CD4-positive, alpha-beta T cell treated with Interleukin-4 for 1 hour (primary cell): Measurements from ENCODE around the gene STAT5A.
A peak's percentile ranks its signal among the peaks of the same experiment; 100 is the strongest.
"Not testable (repeated sequence)": the region's sequence is repeated elsewhere in the genome, so short reads cannot be mapped to it uniquely, and the experiment has no call there.

ENCODE experiments used
- DNase-seq, 2 donors: peaks; one replicate each; pipeline ENCODE4 v3.0.0-alpha.2; 2020 to 2022

STAT5A gene

DNA sequence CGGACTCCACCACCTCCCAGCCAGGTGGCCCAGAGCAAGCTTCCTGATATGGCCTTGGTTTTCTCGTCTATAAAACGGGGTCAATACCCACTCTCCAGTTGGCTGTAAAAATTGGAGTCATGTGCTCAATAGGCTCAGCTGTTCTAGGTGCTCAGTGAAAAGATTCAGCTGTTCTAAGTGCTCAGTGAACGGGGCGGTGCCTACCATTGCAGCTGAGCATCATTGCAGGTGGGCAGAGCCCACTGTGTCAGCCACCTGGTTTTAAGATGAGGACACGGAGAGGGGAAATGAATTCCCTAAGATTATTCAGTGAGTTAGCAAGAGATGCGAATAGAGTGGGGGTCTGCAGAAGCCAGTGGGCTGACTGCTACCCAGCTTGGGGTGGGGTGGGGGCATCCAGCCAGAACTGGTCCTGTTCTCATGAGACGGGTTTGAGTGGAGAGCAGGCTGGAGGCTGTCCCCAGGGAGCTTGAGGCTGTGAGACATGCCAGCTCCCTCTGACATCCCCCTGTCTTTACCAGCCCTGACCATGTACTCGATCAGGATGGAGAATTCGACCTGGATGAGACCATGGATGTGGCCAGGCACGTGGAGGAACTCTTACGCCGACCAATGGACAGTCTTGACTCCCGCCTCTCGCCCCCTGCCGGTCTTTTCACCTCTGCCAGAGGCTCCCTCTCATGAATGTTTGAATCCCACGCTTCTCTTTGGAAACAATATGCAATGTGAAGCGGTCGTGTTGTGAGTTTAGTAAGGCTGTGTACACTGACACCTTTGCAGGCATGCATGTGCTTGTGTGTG is 21.9 kb downstream of the STAT5A start:
- no peak for DNase-seq

DNA sequence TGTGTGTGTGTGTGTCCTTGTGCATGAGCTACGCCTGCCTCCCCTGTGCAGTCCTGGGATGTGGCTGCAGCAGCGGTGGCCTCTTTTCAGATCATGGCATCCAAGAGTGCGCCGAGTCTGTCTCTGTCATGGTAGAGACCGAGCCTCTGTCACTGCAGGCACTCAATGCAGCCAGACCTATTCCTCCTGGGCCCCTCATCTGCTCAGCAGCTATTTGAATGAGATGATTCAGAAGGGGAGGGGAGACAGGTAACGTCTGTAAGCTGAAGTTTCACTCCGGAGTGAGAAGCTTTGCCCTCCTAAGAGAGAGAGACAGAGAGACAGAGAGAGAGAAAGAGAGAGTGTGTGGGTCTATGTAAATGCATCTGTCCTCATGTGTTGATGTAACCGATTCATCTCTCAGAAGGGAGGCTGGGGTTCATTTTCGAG is 22.5 kb downstream of the STAT5A start:
- no peak for DNase-seq

DNA sequence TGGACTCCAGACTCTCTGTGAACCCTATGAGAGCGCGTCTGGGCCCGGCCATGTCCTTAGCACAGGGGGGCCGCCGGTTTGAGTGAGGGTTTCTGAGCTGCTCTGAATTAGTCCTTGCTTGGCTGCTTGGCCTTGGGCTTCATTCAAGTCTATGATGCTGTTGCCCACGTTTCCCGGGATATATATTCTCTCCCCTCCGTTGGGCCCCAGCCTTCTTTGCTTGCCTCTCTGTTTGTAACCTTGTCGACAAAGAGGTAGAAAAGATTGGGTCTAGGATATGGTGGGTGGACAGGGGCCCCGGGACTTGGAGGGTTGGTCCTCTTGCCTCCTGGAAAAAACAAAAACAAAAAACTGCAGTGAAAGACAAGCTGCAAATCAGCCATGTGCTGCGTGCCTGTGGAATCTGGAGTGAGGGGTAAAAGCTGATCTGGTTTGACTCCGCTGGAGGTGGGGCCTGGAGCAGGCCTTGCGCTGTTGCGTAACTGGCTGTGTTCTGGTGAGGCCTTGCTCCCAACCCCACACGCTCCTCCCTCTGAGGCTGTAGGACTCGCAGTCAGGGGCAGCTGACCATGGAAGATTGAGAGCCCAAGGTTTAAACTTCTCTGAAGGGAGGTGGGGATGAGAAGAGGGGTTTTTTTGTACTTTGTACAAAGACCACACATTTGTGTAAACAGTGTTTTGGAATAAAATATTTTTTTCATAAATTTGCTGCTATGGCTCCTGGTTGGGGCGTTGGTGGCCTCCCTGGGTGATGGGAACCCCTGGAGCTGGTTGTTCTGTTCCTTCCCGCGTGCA is 23.1 kb downstream of the STAT5A start:
- peak in 1 of 2 donors; percentile 46 for DNase-seq

DNA sequence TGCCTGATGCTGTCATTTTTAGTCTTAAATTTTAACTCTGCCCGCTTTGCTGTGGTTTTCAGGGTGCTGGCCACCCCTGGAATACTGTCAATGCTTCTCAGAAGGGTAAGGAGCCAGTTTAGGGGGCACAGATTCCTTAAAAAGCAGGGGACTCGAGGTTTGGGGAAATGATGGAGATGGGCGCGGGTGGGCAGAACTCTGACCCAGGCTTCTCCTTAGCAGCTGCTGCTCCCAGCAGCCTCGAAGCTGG is 23.7 kb downstream of the STAT5A start:
- no peak for DNase-seq

DNA sequence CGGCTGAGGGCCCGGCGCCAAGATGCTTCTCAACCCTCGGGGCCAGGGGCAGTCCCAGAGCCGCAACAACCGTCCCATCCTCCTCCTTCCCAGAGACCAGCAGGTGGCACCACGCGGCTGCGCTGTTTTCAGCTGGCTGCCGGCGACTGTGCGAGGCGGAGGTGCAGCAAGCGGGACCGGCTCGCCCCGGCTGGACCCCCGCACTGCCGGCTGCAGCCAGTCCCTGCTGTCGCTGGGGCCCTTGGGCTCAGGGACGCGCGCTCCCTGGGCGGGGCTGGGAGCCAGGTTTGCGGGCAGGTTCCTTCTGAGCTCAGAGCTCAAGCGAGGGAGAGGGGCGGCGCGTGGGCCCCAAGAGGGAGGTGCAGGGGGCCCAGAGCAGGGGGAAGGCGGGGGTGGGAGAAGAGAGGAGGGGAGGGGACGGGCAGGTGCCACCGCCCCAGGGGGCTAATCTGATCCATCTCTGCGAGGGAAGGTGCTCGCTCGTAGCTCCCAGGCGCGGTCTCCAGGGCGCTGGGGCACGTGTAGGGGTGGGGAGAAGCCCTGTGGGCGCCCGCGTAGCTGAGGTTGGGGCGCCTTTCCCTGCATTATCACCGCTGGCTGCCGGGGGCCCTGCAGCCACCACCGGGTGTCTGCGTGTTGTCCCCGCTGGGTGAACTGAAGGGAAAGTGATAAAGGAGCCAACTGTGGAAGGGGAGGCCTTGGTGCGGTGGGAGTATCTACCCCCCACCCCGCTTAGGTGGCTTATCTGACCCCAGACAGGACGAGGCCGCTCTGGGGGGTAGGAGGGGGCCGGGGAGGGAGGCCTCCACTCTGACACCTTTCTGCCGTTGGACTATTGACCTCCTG is 24.2 kb downstream of the STAT5A start:
- peak; percentile 77 to 78 for DNase-seq

DNA sequence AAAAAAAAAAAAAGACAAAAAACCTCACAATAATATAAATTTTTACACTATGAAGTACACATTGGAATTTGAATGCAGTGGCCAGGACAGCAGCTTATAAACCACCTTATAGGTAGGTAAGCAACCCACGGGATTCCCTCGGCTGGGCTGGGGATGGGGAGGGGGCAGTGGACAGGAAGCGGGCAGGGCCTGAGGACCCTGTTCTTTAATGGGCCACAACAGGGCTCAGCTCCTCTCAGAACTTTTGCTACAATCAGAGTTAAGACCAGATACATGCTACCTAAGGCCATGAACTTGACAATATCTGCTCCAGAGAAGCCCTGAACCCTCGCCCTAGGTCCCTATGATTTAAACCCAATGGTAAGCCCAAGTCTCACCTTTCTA is 25.1 kb downstream of the STAT5A start:
- no peak for DNase-seq

DNA sequence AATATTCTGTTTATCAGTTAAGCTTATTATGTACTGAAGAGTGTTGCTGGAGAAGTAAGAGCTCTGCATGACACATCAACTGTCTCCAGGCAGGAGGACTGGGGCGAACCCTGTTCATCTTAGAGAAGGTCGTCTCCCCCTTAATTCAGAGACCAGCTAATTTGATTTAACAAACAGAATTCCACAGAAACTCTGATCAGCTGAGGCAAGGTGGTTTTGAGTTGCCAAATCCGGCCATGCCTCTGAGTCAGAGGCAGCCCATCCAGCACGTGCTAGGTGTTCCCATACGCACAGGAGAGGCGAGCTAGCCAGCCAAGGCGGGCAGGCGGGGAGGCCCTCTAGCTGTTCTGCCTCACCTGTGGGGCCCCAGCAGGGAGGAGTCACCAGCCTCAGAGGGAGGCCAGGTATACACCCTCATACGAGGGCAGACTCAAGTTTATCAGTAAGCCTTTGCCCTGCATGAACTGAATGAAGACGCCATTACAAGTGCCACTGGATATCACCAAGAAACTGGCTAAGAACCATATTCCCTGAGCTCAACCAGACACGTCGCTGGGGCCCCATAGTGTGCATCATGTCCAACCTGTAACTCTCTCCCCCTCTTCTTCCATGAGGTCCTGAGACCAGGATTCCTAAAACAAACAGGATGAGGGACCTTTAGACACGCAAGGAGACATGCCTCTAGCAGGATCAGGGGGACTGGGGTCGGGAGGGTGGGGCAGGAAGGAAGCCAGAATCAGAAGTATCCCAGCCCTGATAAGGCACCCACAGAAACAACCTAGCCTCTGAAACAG is 25.7 kb downstream of the STAT5A start:
- peak in 1 of 2 donors; percentile 31 for DNase-seq

DNA sequence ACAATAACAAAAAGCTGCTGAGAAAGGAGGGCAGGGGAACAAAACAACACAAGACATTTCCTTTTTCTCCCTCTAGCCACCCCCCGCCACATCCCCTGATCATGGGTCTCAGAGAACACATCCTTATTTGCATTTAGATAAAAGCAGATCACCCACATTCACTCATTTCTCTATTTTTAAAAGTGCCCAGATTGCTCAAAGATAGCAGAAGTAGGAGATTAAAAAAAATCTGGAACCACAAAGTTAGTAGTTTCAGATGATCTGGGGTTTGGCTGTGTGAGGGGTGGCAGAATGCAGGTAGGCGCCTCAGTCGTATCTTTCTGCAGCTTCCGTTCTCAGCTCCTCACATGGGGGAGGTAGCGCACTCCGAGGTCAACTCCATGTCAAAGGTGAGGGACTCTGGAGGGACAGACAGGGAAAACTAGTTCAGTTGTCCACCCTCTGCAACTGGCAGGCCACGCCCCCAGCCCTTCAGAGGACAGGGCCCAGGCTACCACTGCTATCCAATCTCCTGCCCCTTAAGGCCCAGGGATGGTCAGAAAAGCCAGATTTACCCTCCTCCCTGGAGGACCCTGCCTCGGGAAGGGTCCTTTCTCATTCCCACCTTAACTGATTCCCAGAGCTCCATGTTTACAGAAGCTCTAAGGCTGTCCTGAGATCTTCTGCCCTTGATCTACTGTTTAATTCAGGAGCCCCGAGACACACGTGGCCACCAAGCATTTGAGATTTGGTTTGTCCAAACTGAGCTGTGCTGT is 27.3 kb downstream of the STAT5A start:
- peak; percentile 20 to 41 for DNase-seq

DNA sequence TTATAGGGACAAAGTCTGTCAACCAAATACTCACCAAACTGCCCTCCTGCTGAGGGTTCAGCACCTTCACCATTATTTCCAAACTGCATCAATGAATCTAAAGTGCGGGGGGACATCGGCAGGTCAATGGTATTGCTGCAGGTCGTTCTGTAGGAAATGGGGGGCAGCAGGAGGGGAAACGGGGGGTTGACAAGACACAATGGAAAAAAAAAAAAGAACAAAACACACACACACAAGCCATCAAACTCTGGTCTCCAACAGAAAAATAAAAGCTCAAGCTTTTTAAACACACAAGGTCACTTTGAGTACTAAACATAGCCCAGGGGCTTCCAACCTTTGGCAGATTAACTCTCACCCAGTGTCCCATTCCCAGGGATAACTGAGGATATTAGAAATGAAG is 28.5 kb downstream of the STAT5A start:
- DNase-seq, result no peak

DNA sequence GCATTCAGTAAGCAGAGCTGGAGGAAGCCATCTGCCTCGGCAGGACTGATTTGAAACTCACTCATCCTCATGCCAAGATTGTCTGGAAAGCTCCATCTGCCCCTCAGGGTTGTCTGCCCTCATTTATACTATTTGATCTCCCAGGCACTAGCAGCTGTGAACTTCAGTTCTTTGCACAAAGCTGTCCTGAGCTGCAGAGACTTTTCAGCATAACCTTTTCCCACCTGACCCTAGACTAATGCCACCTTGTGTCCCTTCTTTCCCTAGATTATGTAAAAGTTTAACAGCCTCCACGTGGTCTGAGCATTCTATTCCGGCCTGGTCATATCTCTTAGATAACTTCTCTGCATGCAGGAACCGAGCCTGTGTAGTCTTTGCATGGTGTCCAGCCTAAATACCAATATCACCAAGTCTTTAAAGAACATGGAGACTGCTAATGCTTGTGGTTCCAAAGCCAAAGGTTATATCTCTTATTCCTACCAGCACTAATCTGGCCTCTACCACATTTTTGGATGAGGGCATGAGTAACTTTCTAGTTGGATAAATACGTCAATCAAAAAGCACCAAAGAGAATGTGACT is 29.1 kb downstream of the STAT5A start:
- DNase-seq, result no peak

DNA sequence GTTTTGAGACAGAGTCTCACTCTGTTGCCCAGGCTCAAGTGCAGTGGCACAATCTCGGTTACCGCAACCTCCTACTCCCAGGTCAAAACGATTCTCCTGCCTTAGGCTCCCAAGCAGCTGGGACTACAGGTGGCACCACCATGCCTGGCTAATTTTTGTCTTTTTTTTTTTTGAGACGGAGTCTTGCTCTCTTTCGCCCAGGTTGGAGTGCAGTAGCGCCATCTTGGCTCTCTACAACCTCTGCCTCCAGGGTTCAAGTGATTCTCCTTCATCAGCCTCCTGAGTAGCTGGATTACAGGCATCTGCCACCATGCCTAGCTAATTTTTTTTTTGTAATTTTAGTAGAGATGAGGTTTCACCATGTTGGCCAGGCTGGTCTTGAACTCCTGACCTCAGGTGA is 29.7 kb downstream of the STAT5A start:
- not testable (repeated sequence) for DNase-seq

DNA sequence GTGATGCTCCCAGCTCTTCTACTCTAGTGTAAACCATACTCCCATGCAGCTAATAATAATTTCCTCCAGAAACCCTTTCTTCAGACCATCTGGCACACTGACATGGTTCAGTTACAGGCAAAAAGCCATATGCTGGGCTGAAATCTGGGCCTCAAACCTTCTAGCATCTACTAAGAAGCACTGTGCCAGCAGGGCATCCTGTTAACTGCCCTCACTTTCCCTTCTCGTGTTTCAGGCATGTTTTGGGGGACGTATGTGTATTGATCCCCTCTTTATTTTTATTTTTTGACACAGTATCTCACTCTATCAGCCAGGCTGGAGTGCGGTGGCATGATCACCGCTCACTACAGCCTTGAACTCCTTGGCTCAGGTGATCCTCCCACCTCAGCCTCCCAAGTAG is 33.3 kb downstream of the STAT5A start:
- DNase-seq, result no peak

DNA sequence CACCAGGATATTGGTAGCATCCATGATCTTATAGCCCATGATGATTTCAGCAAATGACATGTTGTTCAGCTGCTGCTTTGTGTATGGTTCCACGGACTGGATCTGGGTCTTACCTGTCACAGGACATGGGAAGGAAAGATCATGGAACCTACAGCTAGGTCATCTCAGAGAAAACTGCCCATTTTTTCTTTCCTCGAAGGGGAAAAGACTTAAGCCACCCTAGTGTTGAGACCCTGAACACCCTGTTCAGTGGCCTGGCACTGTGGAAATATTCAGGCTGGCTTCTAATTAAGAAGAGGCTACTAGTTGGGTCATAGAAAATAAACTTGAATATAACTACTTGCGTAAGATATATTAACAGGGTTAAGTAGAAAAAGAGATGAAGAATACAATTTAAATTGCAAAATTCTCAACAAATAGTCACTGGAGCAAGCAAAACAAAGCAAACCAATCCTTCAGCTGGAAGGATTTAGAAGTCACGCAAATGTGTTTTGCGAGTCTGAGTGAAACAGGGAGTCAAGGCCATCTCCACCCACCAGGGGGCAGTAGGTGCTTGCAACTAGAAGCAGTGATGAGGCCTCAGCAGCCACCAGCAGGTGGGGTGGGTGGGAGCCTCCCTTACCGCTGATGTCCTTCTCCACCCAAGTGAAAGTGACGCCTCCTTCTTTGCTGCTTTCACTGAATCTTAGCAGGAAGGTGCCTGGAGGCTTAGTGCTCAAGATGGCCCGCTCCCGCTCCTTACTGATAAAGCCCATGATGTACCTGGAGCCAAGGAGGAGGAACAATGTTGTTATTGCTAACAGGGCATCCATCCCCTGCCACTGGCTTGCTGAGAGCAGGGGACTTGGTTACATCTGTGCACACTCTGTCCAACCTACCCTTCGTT is 34.3 kb downstream of the STAT5A start:
- peak; percentile 93 for DNase-seq

DNA sequence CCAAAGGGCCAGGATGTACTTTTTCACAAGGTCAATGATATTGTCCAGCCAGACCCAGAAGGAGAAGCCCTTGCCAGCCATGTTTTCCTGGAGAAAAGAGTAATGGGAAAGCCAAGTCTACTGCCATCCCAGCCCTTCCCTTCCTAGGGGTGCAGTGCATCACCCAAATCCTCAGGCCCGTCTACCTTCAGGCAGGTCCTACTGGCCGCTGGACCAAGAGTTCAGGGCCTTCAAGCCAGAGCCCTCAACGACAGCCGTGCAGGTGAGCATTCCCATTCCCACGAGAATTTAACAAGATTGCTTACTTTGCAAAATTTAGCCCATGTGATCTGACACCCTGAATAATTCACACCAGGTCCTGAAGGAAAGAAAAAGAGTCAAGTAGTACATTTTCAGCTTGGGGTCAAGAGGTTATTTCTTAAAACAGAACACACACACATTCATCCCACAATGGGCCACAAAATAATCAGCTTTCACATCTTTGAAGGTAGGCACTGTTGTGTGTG is 35.0 kb downstream of the STAT5A start:
- no peak for DNase-seq

DNA sequence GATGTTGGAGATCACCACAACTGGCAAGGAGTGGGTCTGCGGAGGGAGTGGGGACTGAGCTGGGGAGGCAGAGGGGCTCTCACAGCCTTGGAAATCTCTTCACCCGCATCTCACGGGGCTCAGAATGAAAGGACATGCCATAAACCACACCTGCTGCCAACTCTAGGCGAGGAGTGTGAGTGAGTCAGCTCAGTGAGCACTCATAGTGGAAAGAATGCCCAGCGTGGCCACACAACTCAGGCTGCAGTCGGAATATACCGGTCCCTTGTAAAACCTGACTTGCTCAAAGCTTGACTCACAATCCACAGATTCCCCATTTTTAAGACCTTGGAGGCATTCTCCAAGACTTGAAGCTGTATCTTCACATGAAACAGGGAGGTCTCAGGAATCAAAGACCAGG is 36.7 kb downstream of the STAT5A start:
- no peak for DNase-seq

DNA sequence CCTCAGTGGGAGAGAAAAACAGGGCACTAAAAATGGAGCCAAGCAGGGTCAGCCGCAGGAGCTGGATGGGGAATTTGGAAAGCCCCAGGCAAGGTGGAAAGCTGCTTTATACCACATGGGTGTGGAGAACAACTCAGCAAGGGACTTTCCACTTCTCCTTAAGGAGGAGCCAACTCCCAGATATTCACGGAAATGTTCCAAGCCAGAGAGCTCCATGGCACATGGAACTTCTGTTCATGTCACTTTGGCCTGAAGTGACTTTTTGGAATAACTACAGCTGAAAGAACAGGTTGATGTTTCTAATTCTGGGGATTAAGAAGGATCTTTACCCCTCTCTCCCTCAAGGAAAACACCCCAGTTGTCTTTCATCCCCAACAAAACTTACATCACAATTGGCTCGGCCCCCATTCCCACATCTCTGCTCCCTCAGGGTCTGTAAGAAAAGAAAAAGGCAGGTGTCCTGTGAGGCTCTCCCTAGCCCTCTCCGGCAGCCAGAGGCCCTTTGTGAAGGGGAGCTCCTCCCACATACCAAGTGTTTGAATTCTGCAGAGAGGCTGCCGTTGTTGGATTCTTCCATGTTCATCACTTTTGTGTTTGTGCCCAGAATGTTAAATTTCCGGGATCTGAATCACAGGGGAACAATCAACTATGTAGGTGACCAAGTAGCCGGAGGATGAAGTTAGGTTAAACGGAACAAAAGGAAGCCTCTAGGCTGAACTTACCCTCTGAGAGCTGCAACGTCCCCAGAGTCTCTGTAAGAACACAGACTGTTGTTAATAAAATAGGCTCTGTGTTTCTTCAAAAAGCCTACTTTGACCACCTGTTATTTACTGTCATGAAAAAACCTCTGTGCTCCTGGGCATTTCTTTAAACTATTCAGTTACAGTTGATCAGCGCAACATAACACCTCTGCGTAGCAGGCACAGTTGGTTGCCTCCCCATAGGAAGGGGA is 41.0 kb downstream of the STAT5A start:
- DNase-seq, result no peak

DNA sequence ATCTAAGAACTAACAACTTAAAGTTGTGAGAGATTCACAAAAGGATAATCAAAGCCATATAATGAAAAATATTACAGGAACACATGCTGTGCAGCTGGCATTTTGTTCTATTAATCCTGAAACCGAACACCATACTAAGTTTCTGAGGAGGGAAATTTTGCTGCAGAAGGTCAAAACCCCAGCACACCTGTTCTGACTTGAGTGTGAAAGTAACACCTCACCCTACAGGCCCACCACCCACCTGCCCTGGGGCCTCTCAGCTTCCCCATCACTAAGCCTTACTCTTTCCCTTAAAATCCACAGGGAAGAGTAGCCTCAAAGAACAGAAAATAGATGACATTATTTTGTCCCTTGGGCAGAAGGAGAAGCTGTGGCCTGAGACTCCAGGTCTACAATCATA is 44.8 kb downstream of the STAT5A start:
- DNase-seq, result no peak

DNA sequence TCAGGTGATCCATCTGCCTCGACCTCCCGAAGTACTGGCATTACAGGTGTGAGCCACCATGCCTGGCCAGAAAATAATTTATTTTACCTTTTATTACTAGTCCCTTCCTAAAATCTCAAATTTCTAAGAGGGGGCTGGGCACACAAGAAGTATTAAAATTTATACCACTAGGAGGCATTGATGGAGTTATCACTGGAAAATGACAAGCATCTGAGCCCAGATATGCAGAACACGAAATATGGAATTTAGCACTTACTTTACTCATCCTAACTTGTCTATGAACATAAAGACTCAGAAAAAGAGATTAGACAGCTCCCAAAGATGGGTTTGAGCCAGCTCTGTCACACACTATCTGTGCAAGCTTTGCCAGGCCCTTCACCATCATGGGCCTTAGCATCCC is 46.4 kb downstream of the STAT5A start:
- no peak for DNase-seq

DNA sequence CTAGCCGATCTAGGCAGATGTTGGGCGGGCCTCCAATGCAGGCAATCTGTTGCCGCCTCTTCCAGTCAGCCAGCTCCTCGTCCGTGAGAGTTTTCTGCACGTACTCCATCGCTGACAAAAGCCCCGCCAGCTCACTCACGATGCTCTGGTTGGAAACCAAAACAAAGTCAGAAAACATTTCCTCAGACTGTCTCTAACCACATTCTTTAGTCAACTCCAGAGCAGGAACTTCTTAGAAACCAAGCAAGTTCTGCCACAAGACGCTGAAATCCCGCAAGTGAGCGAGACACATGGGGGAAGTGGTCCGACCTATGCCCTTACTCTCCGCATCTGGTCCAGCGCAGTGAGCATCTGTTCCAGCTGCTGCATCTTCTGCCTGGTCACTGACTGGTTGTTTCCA is 49.1 kb downstream of the STAT5A start:
- peak; percentile 64 to 80 for DNase-seq
